HCEC 1CT (cell line): ENCODE results near the gene ZC3H15.

Source experiments
- DNase-seq: peaks from one replicate; pipeline ENCODE4 v3.0.0-alpha.2; 2017

The ZC3H15 gene

DNA sequence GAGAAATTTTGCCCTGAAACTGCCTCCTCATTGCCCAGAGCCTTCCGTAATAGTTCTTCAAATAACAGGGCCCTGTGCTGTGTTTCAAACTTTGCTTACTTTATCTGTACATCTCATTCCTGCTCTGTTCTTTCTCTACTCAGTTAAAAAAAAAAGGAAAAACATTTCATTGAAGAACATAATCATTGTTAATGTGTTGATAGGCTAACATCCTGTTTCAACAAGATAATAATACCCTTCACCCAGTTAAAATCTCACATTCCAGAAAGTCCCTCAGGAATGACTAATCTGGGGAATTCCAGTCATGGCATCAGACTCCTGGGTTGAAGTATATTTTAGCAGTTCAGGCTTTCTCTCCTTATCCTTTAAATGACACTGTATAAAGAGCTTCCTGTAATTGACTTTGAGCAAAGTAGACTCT, 58.2 kb downstream of the ZC3H15 start:
- DNase-seq, result peak; percentile 84

GRCh38 chr2:186546846-186547245, 60.8 kb downstream of the ZC3H15 start:
- DNase-seq, result no peak

DNA sequence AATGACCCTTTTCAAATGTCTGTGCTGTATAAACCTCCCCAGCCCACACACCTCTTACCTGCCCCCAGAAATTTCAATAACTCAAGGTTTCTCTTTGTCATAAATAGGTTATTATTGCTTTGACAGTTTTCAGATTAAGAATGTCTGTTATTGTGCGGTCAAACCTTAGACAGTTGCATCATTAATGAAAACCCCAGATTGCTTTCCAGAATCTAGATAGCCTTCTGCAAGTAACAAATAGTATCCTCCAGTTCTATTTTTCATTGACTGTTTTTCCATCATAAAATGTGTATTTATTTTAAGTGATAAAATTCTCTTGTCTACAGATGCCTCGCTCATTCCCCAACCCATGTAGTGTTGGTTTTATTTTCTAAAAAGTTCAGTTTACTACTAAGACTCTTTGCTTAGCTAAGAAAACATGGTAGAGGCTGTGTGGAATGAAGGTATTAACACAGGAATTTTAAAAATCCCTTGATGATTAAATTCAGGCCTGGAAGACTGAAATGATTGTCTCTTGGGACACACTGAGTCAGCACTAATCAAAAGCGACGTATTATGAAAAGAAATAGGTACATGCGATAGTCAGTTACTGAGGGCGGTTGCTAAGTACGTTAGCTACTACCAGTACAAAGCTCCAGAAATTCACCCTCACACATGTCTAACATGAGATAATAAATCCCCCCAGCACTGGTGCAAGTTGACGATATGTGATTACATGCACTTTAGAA, 65.4 kb downstream of the ZC3H15 start:
- DNase-seq, result no peak

- peak; percentile 22 for DNase-seq
Observed at GRCh38 chr2:186554429-186554828, 68.4 kb downstream of the ZC3H15 start.

GRCh38 chr2:186554850-186555671, 69.0 kb downstream of the ZC3H15 start:
- DNase-seq, result no peak

DNA sequence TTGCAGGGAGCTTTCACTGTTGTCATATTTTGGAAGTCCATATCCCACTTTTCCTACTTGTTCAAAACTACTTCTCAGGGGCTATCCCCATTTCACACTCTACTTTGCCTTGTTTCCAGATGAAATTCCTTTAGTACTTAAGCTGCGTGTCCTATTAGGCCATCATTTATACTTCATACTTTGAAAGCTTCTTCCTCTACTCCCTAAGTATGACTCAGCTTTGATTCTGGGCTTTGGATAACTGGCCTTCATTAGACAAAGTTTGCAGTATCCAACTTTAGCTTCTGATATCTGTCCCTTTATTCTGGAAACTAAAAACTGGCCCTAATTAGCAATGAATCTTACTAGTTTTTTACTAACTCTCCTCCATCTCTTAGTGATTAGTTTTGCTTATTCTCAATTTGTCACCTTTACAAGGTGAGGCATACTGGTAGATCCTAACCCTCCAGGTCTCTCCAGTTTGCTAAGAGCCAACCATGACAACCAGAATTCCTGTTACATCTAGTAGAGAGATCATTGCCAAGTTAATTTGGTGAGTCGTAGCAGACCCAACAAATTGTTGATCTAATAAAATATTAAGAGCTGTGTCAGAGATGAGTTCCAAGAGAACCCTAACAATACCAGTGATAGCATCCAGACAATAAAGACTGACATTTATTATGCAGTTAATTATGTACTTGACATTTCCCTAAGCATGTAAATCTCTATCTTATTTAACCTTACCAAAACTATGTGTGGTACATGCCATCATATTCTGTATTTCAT, 72.6 kb downstream of the ZC3H15 start:
- DNase-seq, result no peak
